Endometrium (tissue), 2 donors: ENCODE results near the gene C16orf78.

Experiments used
- FAIRE-seq: peaks from 2 replicates; lab custom pipeline; 2012; peaks lifted over from hg19 to GRCh38; lab: Jason Lieb, UNC
- donor health status: control.
- donor health status: control.

Gene C16orf78

GRCh38 chr16:49396206-49396720 lies 22.7 kb downstream of the C16orf78 start:
- FAIRE-seq = no peak

- no peak for FAIRE-seq
Measured at GRCh38 chr16:49398761-49399160, 25.2 kb downstream of the C16orf78 start.

GRCh38 chr16:49399594-49400364 lies 26.2 kb downstream of the C16orf78 start:
- FAIRE-seq = no peak

- FAIRE-seq = no peak
Measured at GRCh38 chr16:49400611-49401010, 27.0 kb downstream of the C16orf78 start.

- FAIRE-seq = no peak
Measured at GRCh38 chr16:49405123-49405522, 31.5 kb downstream of the C16orf78 start.

GRCh38 chr16:49405530-49405929 lies 31.9 kb downstream of the C16orf78 start:
- no peak for FAIRE-seq

GRCh38 chr16:49407873-49408550 lies 34.4 kb downstream of the C16orf78 start:
- FAIRE-seq = no peak

GRCh38 chr16:49409121-49409520 lies 35.5 kb downstream of the C16orf78 start:
- FAIRE-seq = no peak

GRCh38 chr16:49410226-49410625 lies 36.6 kb downstream of the C16orf78 start:
- FAIRE-seq = no peak

- FAIRE-seq = no peak
Measured at GRCh38 chr16:49411121-49411970, 37.7 kb downstream of the C16orf78 start.

- no peak for FAIRE-seq
Measured at GRCh38 chr16:49414671-49415070, 41.1 kb downstream of the C16orf78 start.

GRCh38 chr16:49415083-49415482 lies 41.5 kb downstream of the C16orf78 start:
- no peak for FAIRE-seq

GRCh38 chr16:49416001-49416675 lies 42.5 kb downstream of the C16orf78 start:
- no peak for FAIRE-seq

- no peak for FAIRE-seq
Measured at GRCh38 chr16:49417354-49417753, 43.8 kb downstream of the C16orf78 start.

- no peak for FAIRE-seq
Measured at GRCh38 chr16:49419006-49419405, 45.4 kb downstream of the C16orf78 start.

- FAIRE-seq = no peak
Measured at GRCh38 chr16:49419862-49420261, 46.3 kb downstream of the C16orf78 start.

GRCh38 chr16:49422896-49423295 lies 49.3 kb downstream of the C16orf78 start:
- FAIRE-seq = no peak

- no peak for FAIRE-seq
Measured at GRCh38 chr16:49424961-49425360, 51.4 kb downstream of the C16orf78 start.

GRCh38 chr16:49427771-49428170 lies 54.2 kb downstream of the C16orf78 start:
- no peak for FAIRE-seq

- no peak for FAIRE-seq
Measured at GRCh38 chr16:49428808-49429207, 55.2 kb downstream of the C16orf78 start.

- FAIRE-seq = no peak
Measured at GRCh38 chr16:49431040-49431439, 57.4 kb downstream of the C16orf78 start.
